Psoas muscle (tissue), 8 donors: Measurements from ENCODE around the gene CASQ2. TPM values are rescaled to one million over a fixed set of nuclear protein-coding genes. Genes with fewer than 3 reads are reported as not detected.

ENCODE experiments used
- ATAC-seq, 4 donors: fragments of 200-7000 bp; cut with Tn5 transposase; one replicate each; pipeline ENCODE4 v1.9.1; 2020; ENCODE audit warnings: moderate library complexity in 3 of 4, mild to moderate bottlenecking in 2 of 4
- DNase-seq, 2 donors: peaks; one replicate each; pipeline ENCODE4 v3.0.0-alpha.2; 2020
- H3K27ac ChIP-seq: fragments of 200-600 bp; one replicate; pipeline ENCODE4 v1.8.0; 2022
- H3K27me3 ChIP-seq, 3 donors: fragments of 200-600 bp in 1 of 3; one replicate each; pipeline versions ENCODE4 v1.6.1 to v1.8.0; 2013 to 2022; ENCODE audit warnings: low read length in 2 of 3, mild to moderate bottlenecking in 2 of 3, moderate library complexity in 1 of 3; ENCODE audit not compliant: insufficient read depth in 3 of 3
- H3K36me3 ChIP-seq, 2 donors: fragments of 200-600 bp in 1 of 2; one replicate each; pipeline versions ENCODE4 v1.6.1 to v1.8.0; 2013 to 2022; ENCODE audit warnings: low read depth in 1 of 2, mild to moderate bottlenecking in 1 of 2, moderate library complexity in 1 of 2; ENCODE audit not compliant: insufficient read depth in 1 of 2
- H3K4me1 ChIP-seq: fragments of 200-600 bp; one replicate; pipeline ENCODE4 v1.8.0; 2022
- H3K4me3 ChIP-seq: fragments of 200-600 bp; one replicate; pipeline ENCODE4 v1.8.0; 2022; ENCODE audit warnings: mild to moderate bottlenecking
- H3K9me3 ChIP-seq: fragments of 200-600 bp; one replicate; pipeline ENCODE4 v1.8.0; 2022
- WGBS, 3 donors: extraction: QIAGEN DNeasy Blood & Tissue Kit; methylation state at CpG; one replicate each; pipeline versions ENCODE4 v1.1.6 to v1.1.7; 2013; 5-methylcytosine and 5-hydroxymethylcytosine counted together
- intact Hi-C, 2 donors: fragments of 100-400 bp; cut with DNase I; formaldehyde crosslinking; loops; one replicate each; pipeline versions ENCODE4 v1.11.0 to v1.14.2; 2022
- polyA plus RNA-seq, 3 donors: library from polyadenylated mRNA; stranded (reverse); fragments of 200-250 nt; gene quantifications; one replicate each; pipeline ENCODE4 v1.2.3, GENCODE V29; 2013
- total RNA-seq, 4 donors: library from RNA; stranded (reverse); fragmentation: NEBNext Ultra II Directional in 2 of 4; extraction: Animal tissue kit (Norgen Biotek cat#: 25700) in 2 of 4; gene quantifications; one replicate each; pipeline versions ENCODE4 v1.2.1 to v1.2.4, GENCODE V29; 2021 to 2023
- TF ChIP-seq, protein P1 (sequence below): fragments of 200-600 bp; IDR thresholded peaks from one replicate; pipeline ENCODE4 v1.8.0; 2022; ENCODE audit warnings: antibody characterized with exemption
- donor health status: healthy with polysubstance abuse.
- donor health status: DM: no; HTN: no; CAD: no; lungs with moderate emphysema.
- donor health status: Bipolar disorder and iron deficiency.
- donor health status: healthy.
- donor health status: DM: yes; HTN: yes; CAD: no.
- donor health status: DM: no; HTN: no; CAD: no.
- donor health status: DM: no; HTN: no; CAD: no.
- donor health status: DM: yes; HTN: yes; CAD: no.

Gene CASQ2
- total and polyA plus RNA-seq, 7 donors = 56.4 to 271 (median 84.0) TPM

DNA sequence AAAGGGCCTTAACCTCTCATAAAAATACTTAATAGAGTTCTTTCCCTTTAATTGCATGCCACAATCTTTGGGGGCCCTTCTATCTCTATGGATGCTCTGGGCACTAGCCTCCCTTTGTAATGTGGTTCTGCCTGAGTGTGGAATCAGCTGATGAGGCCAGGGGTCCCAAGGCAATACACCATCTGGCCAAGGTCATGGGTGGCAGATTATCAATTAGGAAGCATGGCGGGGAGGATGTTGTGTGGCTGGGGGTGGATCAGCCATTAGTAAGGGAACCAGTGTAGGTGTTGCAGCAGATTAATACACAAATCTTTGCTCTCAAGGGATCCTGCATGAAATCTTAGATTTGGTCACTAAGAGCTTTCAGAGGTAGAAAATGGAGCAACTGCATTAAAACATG lies 37.1 kb upstream of the CASQ2 start:
- H3K4me3 ChIP-seq = no peak overlapping the region
- no peak for DNase-seq
- H3K36me3 ChIP-seq = no peaks in the 10 kb centered on the region
- no peaks in the 10 kb centered on the region for H3K27me3 ChIP-seq
- intact Hi-C loops = loop anchor here (5.0 to 10.0 kb wide), 2 partner anchors 177 to 219 kb away; no protein-coding TSS in a partner anchor
- H3K27ac ChIP-seq = no peak overlapping the region
- H3K4me1 ChIP-seq = no peaks in the 10 kb centered on the region
- TF ChIP-seq, protein P1, sequence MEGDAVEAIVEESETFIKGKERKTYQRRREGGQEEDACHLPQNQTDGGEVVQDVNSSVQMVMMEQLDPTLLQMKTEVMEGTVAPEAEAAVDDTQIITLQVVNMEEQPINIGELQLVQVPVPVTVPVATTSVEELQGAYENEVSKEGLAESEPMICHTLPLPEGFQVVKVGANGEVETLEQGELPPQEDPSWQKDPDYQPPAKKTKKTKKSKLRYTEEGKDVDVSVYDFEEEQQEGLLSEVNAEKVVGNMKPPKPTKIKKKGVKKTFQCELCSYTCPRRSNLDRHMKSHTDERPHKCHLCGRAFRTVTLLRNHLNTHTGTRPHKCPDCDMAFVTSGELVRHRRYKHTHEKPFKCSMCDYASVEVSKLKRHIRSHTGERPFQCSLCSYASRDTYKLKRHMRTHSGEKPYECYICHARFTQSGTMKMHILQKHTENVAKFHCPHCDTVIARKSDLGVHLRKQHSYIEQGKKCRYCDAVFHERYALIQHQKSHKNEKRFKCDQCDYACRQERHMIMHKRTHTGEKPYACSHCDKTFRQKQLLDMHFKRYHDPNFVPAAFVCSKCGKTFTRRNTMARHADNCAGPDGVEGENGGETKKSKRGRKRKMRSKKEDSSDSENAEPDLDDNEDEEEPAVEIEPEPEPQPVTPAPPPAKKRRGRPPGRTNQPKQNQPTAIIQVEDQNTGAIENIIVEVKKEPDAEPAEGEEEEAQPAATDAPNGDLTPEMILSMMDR = no peak
- ATAC-seq = no peak
- no peaks in the 10 kb centered on the region for H3K9me3 ChIP-seq
- 85 to 91% (median 89%) methylated on average over 1 of the region's 1 CpG for WGBS, 3 donors

DNA sequence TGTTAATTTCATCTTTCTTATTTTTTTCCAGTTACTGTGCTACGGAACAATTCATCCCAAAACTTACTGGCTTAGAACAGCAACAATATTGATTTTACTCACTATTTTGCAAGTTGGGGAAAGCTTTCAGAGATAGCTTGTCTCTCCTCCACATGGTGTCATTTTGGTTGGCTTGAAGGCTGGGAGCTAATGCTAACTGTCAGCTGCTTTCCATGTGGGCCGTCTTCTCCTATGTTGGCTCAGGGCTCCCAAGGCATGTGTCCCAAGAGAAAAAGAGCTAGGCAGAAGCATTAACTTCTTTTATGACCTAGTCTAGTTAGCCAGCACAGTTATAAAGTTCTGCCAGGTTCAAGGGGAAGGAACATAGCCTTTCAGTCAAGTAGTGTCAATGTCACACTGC lies 33.9 kb upstream of the CASQ2 start:
- no peaks in the 10 kb centered on the region for H3K36me3 ChIP-seq
- TF ChIP-seq, protein P1 = no peak
- H3K27ac ChIP-seq = no peak overlapping the region
- ATAC-seq (no peak), DNase-seq (no peak)
- H3K4me1 ChIP-seq = no peaks in the 10 kb centered on the region
- no peaks in the 10 kb centered on the region for H3K27me3 ChIP-seq
- 47 to 57% (median 49%) methylated on average over 2 of the region's 2 CpGs for WGBS, 3 donors
- H3K9me3 ChIP-seq = no peaks in the 10 kb centered on the region
- H3K4me3 ChIP-seq = no peak overlapping the region
- intact Hi-C loops = loop anchor here in 1 of 2 donors (10.0 kb wide), 1 partner anchor 222 kb away; no protein-coding TSS in a partner anchor

DNA sequence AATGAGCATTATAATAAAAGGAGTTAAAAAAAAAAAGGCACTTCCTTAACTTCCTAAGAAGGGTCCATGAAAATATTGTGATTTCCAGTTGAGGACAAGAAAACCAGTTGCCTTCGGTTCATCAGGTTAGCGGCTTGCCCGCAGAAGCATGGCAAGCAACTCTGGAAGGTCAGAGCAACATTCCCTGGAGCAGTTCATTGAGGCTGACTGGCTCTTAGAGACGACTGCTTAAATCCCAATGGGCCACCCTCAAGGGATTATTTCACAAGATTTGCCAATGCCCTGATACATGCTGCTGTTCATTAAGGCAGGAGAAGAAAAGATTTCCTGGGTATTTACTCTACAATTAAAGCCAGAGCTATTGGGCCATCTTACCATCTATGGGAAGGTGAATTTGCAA lies 29.0 kb upstream of the CASQ2 start:
- intact Hi-C loops = no loop called here
- Histone ChIP-seq H3K4me3 (no peak overlapping the region), H3K4me1 (no peaks in the 10 kb centered on the region), H3K9me3 (no peaks in the 10 kb centered on the region), H3K36me3 (no peaks in the 10 kb centered on the region), H3K27ac (no peak overlapping the region), H3K27me3 (peaks cover 0 to 17% (median 2%) of the 10 kb centered on the region in 3 donors)
- WGBS, 3 donors = 78 to 81% (median 80%) methylated on average over 4 of the region's 4 CpGs
- TF ChIP-seq, protein P1 = no peak
- no peak for ATAC-seq
- DNase-seq = no peak

DNA sequence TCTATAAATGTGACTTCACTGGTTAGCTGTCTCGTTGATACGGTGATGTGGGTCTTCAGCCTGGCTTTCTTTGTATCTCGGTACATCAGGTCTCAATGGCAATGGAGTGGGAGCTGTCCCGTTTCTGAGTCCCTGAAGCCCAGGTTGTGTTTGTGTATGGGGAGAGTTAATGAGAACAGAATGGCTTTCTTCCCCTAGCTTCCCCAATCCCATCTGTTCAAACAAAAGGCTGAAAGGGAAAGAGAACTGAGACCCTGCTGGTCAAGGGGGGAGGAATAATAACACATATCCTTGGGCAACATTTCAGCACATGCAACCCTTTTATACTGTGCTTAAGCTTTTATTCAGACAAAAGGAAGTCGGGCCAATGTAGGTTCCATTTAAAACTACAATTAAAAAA lies 28.4 kb upstream of the CASQ2 start:
- intact Hi-C loops = no loop called here
- Histone ChIP-seq H3K27me3 (peaks cover 0 to 17% (median 2%) of the 10 kb centered on the region in 3 donors), H3K9me3 (no peaks in the 10 kb centered on the region), H3K36me3 (no peaks in the 10 kb centered on the region), H3K4me1 (no peaks in the 10 kb centered on the region), H3K27ac (no peak overlapping the region), H3K4me3 (no peak overlapping the region)
- TF ChIP-seq, protein P1 = no peak
- WGBS, 3 donors = 60 to 61% (median 61%) methylated on average over 5 of the region's 5 CpGs
- ATAC-seq = no peak
- DNase-seq = no peak

DNA sequence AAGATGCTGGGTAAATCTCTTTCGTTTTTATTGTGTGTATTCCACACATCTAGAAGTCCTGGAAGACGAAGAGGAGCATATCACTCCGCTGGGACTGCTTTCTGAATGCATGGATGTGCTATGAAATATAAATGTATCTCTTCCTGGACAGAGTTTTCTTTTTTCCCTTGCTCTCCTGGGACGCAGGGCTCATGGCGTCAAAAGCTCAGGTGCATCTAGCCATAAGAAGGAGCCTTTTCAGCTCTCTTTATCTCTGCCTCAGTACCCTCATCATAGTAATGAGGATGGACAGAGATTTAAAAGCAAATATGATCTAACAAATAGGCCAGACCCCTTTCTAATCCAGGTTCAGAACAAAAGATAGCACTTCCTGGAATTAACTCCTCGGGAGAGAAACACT lies 27.5 kb upstream of the CASQ2 start:
- TF ChIP-seq, protein P1 = no peak
- no peak for DNase-seq
- H3K4me3 ChIP-seq = no peak overlapping the region
- H3K4me1 ChIP-seq = no peaks in the 10 kb centered on the region
- ATAC-seq = no peak
- no peaks in the 10 kb centered on the region for H3K36me3 ChIP-seq
- peaks cover 0 to 17% (median 2%) of the 10 kb centered on the region in 3 donors for H3K27me3 ChIP-seq
- no peak overlapping the region for H3K27ac ChIP-seq
- WGBS, 3 donors = 81 to 84% (median 84%) methylated on average over 6 of the region's 6 CpGs
- no peaks in the 10 kb centered on the region for H3K9me3 ChIP-seq
- intact Hi-C loops = no loop called here
